Measurements from ENCODE around the gene APOBEC3F. TPM values are rescaled to one million over a fixed set of nuclear protein-coding genes. Genes with fewer than 3 reads are reported as not detected.

Gene APOBEC3F
- total RNA-seq, 1 experiment from 2014 or later: 1.4 TPM

GRCh38 chr22:39089928-39090327 is 49.3 kb downstream of the APOBEC3F start:
- CTCF ChIA-PET: interaction anchor here (0.6 kb wide), 1 partner anchor 25 kb away, joined by 3 read pairs; no protein-coding TSS in a partner anchor
- intact Hi-C loops (cut with micrococcal nuclease): no loop called here
- no peak overlapping the region for H3K27ac Mint-ChIP-seq (ENCODE audit: low read depth, unreplicated experiment)
- no peaks in the 10 kb centered on the region for H3K9me3 Mint-ChIP-seq (ENCODE audit: unreplicated experiment)
- BruUV-seq (replicated peaks): no TSS peak
- H3K4me1 Mint-ChIP-seq (ENCODE audit: insufficient read depth, unreplicated experiment): peaks cover 13% of the 10 kb centered on the region
- no peak for TF ChIP-seq CTCF (IDR thresholded peaks at IDR 0.05; ENCODE audit: unreplicated experiment)
- POLR2A ChIA-PET: no interaction called here
- no peak overlapping the region for H3K4me3 Mint-ChIP-seq (ENCODE audit: unreplicated experiment)
- H3K36me3 Mint-ChIP-seq (ENCODE audit: insufficient read depth, unreplicated experiment): no peaks in the 10 kb centered on the region
- DNase-seq (ENCODE audit: unreplicated experiment): peak; percentile 62
- H3K27me3 Mint-ChIP-seq (ENCODE audit: insufficient read depth, unreplicated experiment): no peaks in the 10 kb centered on the region

GRCh38 chr22:39090426-39091064 is 49.9 kb downstream of the APOBEC3F start:
- peak; percentile 93 for DNase-seq (ENCODE audit: unreplicated experiment)
- intact Hi-C loops (cut with micrococcal nuclease): no loop called here
- Mint-ChIP-seq H3K27me3 (ENCODE audit: insufficient read depth, unreplicated experiment) (no peaks in the 10 kb centered on the region), H3K27ac (ENCODE audit: low read depth, unreplicated experiment) (no peak overlapping the region), H3K9me3 (ENCODE audit: unreplicated experiment) (no peaks in the 10 kb centered on the region), H3K4me1 (ENCODE audit: insufficient read depth, unreplicated experiment) (peaks cover 13% of the 10 kb centered on the region), H3K4me3 (ENCODE audit: unreplicated experiment) (no peak overlapping the region), H3K36me3 (ENCODE audit: insufficient read depth, unreplicated experiment) (no peaks in the 10 kb centered on the region)
- ChIA-PET CTCF (interaction anchor here (0.6 kb wide), 1 partner anchor 84 kb away, joined by 3 read pairs; no protein-coding TSS in a partner anchor), POLR2A (no interaction called here)
- no peak for TF ChIP-seq CTCF (IDR thresholded peaks at IDR 0.05; ENCODE audit: unreplicated experiment)
- no TSS peak for BruUV-seq (replicated peaks)

GRCh38 chr22:39091126-39092081 is 50.7 kb downstream of the APOBEC3F start:
- POLR2A ChIA-PET: no interaction called here
- no peak for DNase-seq (ENCODE audit: unreplicated experiment)
- TF ChIP-seq CTCF (IDR thresholded peaks at IDR 0.05; ENCODE audit: unreplicated experiment): no peak
- Mint-ChIP-seq H3K4me1 (ENCODE audit: insufficient read depth, unreplicated experiment) (peaks cover 13% of the 10 kb centered on the region), H3K27me3 (ENCODE audit: insufficient read depth, unreplicated experiment) (no peaks in the 10 kb centered on the region), H3K27ac (ENCODE audit: low read depth, unreplicated experiment) (no peak overlapping the region), H3K9me3 (ENCODE audit: unreplicated experiment) (no peaks in the 10 kb centered on the region), H3K4me3 (ENCODE audit: unreplicated experiment) (no peak overlapping the region), H3K36me3 (ENCODE audit: insufficient read depth, unreplicated experiment) (no peaks in the 10 kb centered on the region)
- no TSS peak for BruUV-seq (replicated peaks)
- intact Hi-C loops (cut with micrococcal nuclease): no loop called here
- CTCF ChIA-PET: no interaction called here

- Mint-ChIP-seq H3K4me1 (ENCODE audit: insufficient read depth, unreplicated experiment) (peaks cover 15% of the 10 kb centered on the region), H3K4me3 (ENCODE audit: unreplicated experiment) (no peak overlapping the region), H3K9me3 (ENCODE audit: unreplicated experiment) (no peaks in the 10 kb centered on the region), H3K27me3 (ENCODE audit: insufficient read depth, unreplicated experiment) (no peaks in the 10 kb centered on the region), H3K36me3 (ENCODE audit: insufficient read depth, unreplicated experiment) (no peaks in the 10 kb centered on the region), H3K27ac (ENCODE audit: low read depth, unreplicated experiment) (no peak overlapping the region)
- no peak for DNase-seq (ENCODE audit: unreplicated experiment)
- no peak for TF ChIP-seq CTCF (IDR thresholded peaks at IDR 0.05; ENCODE audit: unreplicated experiment)
- intact Hi-C loops (cut with micrococcal nuclease): no loop called here
- ChIA-PET CTCF (no interaction called here), POLR2A (no interaction called here)
- no TSS peak for BruUV-seq (replicated peaks)
Observed at GRCh38 chr22:39092111-39092862, 51.6 kb downstream of the APOBEC3F start.
